ENCODE measurements around the gene C3.
"Not testable (repeated sequence)": the region's sequence is repeated elsewhere in the genome, so short reads cannot be mapped to it uniquely, and the experiment has no call there.

Gene C3

DNA sequence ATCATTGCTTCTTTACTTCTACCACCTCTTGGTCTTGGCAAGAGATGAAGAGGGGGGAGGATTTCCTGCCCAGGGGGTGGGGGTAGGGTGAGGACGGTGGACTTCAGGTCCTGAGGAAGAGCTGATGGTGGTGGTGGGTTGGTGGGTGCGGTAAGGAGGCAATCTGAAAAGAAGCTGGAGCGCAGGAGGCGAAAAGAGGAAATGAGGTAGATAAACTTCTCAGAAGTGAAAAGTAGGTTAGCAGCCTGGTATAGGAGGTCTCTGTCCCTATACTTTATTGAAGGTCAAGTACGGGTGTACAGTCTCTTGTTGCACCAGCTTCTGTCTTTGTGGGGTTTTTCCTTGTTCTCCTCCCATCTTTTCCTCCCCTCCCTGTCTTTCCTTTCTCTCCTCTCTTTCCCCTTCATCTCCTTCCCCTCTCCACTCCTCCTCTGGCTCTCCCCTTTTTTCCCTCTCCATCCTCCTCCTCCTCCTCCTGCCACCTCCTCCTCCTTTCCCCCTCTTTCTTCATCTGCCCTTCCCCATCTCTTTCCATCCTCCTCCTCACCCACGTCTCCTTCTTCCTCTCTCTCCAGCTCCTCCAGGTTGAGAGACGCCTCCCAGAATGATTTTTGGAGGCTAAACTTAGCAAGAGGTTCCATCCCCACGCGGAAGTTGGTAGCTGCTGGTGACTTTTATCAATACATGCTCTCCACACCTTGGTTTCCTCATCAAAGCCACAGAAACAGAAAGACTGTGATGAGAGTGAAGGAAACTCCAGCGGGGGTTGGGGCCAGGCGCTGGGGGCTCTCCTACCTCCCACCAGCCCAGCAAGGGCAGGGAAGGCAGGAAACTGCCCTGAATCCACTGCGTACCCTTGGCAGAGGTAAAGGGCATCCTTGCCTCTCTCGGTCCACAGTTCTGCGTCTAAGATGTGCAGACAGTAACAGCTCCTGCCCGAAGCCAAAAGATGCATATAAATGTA, 65.8 kb downstream of the C3 start:
- DNase-seq = no peak

DNA sequence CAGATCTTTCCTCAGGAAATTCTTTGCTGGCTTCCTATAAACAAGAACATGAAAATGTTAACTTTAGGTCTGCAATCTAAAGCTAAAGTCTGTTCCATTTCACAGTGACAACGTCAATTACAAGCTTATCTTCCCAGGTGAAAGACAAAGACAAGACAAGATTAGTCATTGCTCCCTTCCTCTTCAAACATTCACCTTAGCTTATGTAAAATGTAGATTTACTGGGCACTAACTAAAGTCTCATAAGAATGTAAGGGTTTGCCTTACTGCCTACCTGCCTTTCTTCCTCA, 67.7 kb downstream of the C3 start:
- DNase-seq = no peak

DNA sequence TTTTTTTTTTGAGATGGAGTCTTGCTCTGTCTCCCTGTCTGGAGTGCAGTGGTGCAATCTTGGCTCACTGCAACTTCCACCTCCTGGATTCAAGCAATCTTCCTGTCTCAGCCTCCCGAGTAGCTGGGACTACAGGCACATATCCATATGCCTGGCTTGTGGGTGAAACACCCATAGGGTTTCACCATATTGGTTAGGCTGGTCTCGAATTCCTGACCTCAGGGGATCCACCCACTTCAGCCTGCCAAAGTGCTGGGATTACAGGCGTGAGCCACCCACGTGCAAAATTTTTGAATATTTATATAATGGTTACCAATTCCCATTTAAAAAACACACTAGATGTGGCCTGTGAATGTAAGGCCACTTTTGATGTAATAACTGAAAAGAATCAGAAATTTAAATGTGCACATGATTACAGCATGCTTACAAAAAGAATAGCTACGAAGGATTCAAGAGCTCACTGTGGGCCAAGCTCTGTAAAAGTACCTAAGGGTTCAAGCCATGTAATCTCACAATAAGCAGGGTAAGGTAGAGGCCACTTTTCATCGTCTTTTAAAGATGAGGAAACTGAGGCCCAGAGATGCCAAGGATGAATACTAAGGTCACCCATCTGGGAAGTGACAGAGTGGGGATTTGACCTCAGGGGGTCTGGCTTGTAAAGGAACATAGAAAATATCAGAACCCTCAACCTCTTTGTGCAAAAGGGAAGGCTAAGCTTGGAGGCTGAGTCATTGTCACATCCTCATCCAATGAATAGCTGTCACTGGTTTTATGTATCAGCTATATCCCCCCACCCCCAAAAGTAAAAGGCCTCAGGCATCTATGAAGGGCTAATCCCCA, 68.3 kb downstream of the C3 start:
- DNase-seq = no peak

DNA sequence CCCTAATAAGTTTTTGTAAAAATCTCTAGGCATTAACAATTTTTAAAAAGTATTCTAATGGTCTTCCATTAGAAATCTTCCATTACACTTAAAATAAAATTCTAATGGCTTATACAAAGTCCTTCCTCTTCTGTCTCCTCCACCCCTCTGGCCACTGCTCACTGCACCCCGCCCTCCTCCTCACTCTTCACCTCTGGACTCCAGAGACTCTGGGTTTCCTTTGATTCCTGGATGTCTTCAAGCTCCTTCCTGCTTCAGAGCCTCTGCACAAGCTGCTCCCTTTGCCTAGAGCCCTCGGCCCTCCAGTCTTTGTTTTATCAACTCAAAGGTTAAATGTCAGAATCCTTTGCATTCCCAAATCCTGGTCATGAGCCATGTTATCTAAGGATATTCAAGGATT, 71.3 kb downstream of the C3 start:
- no peak for DNase-seq

DNA sequence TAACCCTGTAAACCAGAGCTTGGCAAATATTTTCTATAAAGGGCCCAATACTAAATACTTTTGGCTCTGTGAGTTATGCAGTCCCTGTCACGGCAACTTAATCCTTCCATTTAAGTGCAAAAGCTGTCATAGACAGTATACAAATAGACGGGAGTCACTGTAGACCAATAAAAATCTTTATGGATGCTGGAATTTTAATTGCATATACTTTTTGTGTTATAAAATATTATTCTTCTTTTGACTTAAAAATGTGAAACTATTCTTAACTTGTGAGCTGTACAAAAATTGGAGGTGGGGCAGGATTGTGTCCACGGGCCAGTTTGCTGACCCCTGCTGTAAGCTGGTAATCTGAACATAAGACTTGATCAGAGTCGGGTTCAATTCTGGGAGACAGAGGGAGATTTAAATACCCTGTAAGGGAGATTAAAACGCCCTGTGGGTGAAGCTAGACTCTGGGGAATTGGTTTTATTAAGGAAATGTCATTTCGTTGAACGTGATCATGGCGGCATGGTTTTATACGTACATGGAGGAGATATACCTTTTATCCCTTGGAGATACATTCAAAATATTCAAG, 72.2 kb downstream of the C3 start:
- no peak for DNase-seq

DNA sequence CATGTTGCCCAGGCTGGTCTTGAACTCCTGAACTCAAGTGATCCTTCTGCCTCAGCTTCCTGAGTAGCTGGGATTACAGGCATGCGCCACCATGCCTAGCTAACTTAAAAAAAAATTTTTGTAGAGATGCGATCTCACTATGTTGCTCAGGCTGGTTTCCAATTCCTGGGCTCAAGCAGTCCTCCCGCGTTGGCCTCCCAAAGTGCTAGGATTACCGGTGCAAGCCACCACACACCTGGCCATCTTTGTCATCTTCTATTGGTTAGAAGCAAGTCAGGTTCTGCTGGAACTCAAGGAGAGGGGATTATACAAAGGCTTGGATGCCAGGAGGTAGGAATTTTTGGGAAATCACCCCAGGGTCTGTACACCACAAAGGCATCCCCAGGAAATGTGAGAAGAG, 75.7 kb downstream of the C3 start:
- DNase-seq = no peak

DNA sequence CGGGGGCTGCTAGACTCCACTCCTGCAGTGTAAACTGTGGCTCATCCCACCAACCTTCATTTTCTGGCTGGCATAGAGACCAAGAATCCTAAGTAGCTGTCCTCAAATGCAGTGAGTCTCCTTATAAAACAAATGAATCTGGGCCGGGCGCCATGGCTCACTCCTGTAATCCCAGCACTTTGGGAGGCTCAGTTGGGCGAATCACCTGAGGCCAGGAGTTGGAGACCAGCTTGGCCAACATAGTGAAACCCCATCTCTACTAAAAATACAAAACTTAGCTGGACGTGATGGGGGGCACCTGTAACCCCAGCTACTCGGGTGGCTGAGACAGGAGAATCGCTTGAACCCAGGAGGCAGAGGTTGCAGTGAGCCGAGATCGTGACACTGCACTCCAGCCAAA, 80.1 kb downstream of the C3 start:
- DNase-seq = not testable (repeated sequence)

DNA sequence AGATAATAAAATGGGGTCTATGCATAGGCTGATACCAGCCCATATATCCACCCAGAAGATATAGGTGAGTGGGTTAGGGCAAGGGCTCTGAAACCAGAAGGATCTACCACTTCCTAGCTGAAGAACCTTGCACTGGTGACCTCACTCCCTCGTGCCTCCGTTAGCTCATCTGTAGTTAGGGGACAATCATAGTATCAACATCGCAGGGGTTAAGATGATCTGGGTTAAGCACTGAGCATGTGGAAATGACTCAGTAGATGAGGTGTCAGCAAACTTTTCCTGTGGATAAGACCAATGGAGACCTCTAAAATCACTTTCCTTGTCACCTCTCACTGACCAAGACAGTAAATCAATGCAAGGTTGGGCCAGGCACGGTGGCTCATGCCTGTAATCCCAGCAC, 81.0 kb downstream of the C3 start:
- DNase-seq = no peak

DNA sequence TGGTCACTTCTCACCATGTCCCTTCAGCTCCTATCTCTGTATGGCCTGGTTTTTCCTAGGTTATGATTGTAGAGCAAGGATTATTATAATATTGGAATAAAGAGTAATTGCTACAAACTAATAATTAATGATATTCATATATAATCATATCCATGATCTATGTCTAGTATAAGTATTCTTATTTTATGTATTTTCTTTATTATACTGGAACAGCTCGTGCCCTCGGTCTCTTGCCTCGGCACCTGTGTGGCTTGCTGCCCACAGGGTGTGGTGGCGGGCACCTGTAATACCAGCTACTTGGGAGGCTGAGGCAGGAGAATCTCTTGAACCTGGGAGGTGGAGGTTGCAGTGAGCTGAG, 87.0 kb downstream of the C3 start:
- not testable (repeated sequence) for DNase-seq

DNA sequence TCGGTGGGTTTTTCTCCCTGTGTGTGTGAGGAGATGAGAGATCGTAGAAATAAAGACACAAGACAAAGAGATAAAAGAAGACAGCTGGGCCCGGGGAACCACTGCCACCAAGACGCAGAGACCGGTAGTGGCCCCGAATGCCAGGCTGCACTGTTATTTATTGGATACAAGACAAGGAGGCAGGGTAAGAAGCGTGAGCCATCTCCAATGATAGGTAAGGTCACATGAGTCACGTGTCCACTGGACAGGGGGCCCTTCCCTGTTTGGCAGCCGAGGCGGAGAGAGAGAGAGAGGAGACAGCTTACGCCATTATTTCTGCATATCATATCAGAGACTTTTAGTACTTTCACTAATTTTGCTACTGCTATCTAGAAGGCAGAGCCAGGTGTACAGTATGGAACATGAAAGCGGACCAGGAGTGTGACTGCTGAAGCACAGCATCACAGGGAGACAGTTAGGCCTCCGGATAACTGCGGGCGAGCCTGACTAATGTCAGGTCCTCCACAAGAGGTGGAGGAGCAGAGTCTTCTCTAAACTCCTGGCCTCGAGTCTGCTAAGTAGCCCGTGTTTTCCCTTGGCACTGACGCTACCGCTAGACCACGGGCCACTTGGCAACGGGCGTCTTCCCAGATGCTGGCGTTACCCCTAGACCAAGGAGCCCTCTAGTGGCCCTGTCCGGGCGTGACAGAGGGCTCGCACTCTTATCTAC, 87.5 kb downstream of the C3 start:
- DNase-seq = peak; percentile 6

DNA sequence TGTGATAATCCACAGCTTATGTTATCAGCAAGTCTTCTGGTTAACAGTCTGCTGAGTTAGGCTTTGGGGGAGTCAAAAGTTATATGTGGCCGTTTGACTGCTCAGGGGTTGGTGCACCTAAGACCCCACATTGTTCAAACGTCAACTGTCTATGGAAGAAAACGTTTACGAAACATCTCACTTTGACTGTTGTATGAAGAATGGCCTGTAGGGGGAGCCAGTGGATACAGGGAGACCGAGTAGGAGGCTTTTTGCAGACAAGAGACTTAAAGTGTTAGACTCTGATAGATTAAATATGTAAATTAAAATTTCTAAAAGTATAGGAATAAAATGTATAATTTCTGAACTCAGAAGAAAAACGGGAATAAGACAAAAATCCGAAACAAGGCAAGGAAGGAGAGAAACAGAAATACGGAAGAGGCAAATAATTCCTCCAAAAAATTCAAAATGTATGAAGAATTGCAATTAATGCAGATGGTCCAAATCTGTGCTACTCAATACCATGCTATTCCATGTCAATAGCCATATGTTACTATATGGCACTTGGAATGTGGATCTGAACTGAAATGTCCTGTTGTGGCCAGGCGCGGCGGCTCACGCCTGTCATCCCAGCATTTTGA, 88.3 kb downstream of the C3 start:
- peak; percentile 65 for DNase-seq

Data from NCI-H2029 treated with DMSO at 0.1 percent for 48 hours (cell line).